Keratinocyte (primary cell): ENCODE data around the gene EYA3. TPM values are rescaled to one million over a fixed set of nuclear protein-coding genes. Genes with fewer than 3 reads are reported as not detected.

Experiments
- DNase-seq: peaks from one replicate; pipeline ENCODE4 v3.0.0-alpha.2; 2011; ENCODE audit warnings: low read depth, missing footprints, low spot score
- FAIRE-seq: peaks from 2 replicates; lab custom pipeline; 2011; peaks lifted over from hg19 to GRCh38; lab: Jason Lieb, UNC
- H2AFZ ChIP-seq: 2 replicates; pipeline ENCODE4 v1.6.0; 2012; ENCODE audit warnings: low read length, control low read depth, inconsistent platforms; ENCODE audit not compliant: control insufficient read depth
- H3K27ac ChIP-seq: 2 replicates; pipeline ENCODE4 v1.5.1; 2011; ENCODE audit warnings: low read length; ENCODE audit not compliant: control insufficient read depth, insufficient read depth
- H3K27me3 ChIP-seq: 3 replicates; pipeline ENCODE4 v1.6.0; 2011; ENCODE audit warnings: low read length; ENCODE audit not compliant: control insufficient read depth, insufficient read depth; ENCODE audit errors: extremely low read depth
- H3K36me3 ChIP-seq, 2 experiments: 2 replicates in 1 of 2; 3 replicates in 1 of 2; pipeline ENCODE4 v1.5.1; 2011; ENCODE audit warnings: low read length in 2 of 2, mild to moderate bottlenecking in 1 of 2; ENCODE audit not compliant: control insufficient read depth in 2 of 2, insufficient read depth in 2 of 2; ENCODE audit errors: extremely low read depth in 1 of 2
- H3K4me1 ChIP-seq: 3 replicates; pipeline ENCODE4 v1.5.1; 2011; ENCODE audit warnings: low read length; ENCODE audit not compliant: control insufficient read depth, insufficient read depth; ENCODE audit errors: extremely low read depth
- H3K4me2 ChIP-seq: 3 replicates; pipeline ENCODE4 v1.6.0; 2011; ENCODE audit warnings: low read depth, low read length; ENCODE audit not compliant: control insufficient read depth, insufficient read depth; ENCODE audit errors: extremely low read depth
- H3K4me3 ChIP-seq, 3 experiments: fragments of 200-600 bp in 1 of 3; sonication (generic) in 1 of 3; 2 replicates in 2 of 3; 3 replicates in 1 of 3; pipeline ENCODE4 v1.5.1; 2011 to 2016; ENCODE audit warnings: low read length in 3 of 3, mild to moderate bottlenecking in 3 of 3, control low read depth in 2 of 3, inconsistent platforms in 1 of 3, low read depth in 1 of 3, mixed read lengths in 1 of 3, mixed run types in 1 of 3, moderate library complexity in 1 of 3; ENCODE audit not compliant: control insufficient read depth in 2 of 3, insufficient read depth in 2 of 3; ENCODE audit errors: extremely low read depth in 1 of 3
- H3K79me2 ChIP-seq: 2 replicates; pipeline ENCODE4 v1.6.0; 2012; ENCODE audit warnings: low read length; ENCODE audit not compliant: control insufficient read depth, insufficient read depth
- H3K9ac ChIP-seq: 3 replicates; pipeline ENCODE4 v1.6.0; 2011; ENCODE audit warnings: low read length; ENCODE audit not compliant: control insufficient read depth, insufficient read depth; ENCODE audit errors: extremely low read depth
- H3K9me1 ChIP-seq: 3 replicates; pipeline ENCODE4 v1.6.0; 2011; ENCODE audit warnings: low read length; ENCODE audit not compliant: control insufficient read depth, insufficient read depth; ENCODE audit errors: extremely low read depth
- H3K9me3 ChIP-seq: 2 replicates; pipeline ENCODE4 v1.5.1; 2012; ENCODE audit warnings: low read depth, low read length; ENCODE audit not compliant: control insufficient read depth
- H4K20me1 ChIP-seq: 3 replicates; pipeline ENCODE4 v1.6.0; 2011; ENCODE audit warnings: low read length; ENCODE audit not compliant: control insufficient read depth, insufficient read depth; ENCODE audit errors: extremely low read depth
- EZH2 ChIP-seq: IDR thresholded peaks from one replicate; pipeline ENCODE4 v1.6.1; 2012; ENCODE audit warnings: inconsistent platforms, mild to moderate bottlenecking, low read length, moderate library complexity
- dilution Hi-C: fragments of 300-500 bp; cut with MboI; formaldehyde crosslinking; loops from one replicate; pipeline ENCODE4 v1.7.0; 2020; ENCODE audit warnings: low sequenced_read_pairs; ENCODE audit not compliant: extremely low pct_ligation_motif_present
- polyA plus RNA-seq, 5 experiments: library from polyadenylated mRNA; depleted of rRNA in 3 of 5; stranded (reverse) in 3 of 5; stranded (forward) in 1 of 5; unstranded in 1 of 5; fragments of >200 nt; gene quantifications; 1 replicate in 1 of 5; 2 replicates in 3 of 5; 3 replicates in 1 of 5; pipeline versions ENCODE4 v1.2.1 to v1.2.3, GENCODE V29; 2011 to 2012; ENCODE audit warnings: missing spikeins in 2 of 5, low read depth in 1 of 5, low replicate concordance in 1 of 5
- TF ChIP-seq, protein P1 (sequence below), 3 experiments: IDR thresholded peaks in 1 of 3; conservative IDR thresholded peaks in 1 of 3; optimal IDR thresholded peaks in 1 of 3; 2 replicates in 2 of 3; 3 replicates in 1 of 3; pipeline versions ENCODE3 to v1.5.1; 2011; ENCODE audit warnings: low read length in 3 of 3, mild to moderate bottlenecking in 3 of 3, moderate library complexity in 2 of 3, control low read depth in 1 of 3, inconsistent platforms in 1 of 3; ENCODE audit not compliant: insufficient read depth in 2 of 3; ENCODE audit errors: extremely low read depth in 1 of 3

EYA3 gene
- polyA plus RNA-seq, 1 donor (not counting 4 experiments of a cell fraction or from before 2014, with no cell fraction given) = 17.6 TPM

- H3K79me2 ChIP-seq = no peaks in the 10 kb centered on the region
- H3K27ac ChIP-seq = peak overlapping the region; percentile 70
- no peak overlapping the region for H2AFZ ChIP-seq
- dilution Hi-C loops = no loop called here
- peaks cover 24% of the 10 kb centered on the region for H3K4me1 ChIP-seq
- TF ChIP-seq, protein P1, sequence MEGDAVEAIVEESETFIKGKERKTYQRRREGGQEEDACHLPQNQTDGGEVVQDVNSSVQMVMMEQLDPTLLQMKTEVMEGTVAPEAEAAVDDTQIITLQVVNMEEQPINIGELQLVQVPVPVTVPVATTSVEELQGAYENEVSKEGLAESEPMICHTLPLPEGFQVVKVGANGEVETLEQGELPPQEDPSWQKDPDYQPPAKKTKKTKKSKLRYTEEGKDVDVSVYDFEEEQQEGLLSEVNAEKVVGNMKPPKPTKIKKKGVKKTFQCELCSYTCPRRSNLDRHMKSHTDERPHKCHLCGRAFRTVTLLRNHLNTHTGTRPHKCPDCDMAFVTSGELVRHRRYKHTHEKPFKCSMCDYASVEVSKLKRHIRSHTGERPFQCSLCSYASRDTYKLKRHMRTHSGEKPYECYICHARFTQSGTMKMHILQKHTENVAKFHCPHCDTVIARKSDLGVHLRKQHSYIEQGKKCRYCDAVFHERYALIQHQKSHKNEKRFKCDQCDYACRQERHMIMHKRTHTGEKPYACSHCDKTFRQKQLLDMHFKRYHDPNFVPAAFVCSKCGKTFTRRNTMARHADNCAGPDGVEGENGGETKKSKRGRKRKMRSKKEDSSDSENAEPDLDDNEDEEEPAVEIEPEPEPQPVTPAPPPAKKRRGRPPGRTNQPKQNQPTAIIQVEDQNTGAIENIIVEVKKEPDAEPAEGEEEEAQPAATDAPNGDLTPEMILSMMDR (optimal IDR thresholded peaks at IDR 0.05 in 1 of 3, IDR thresholded peaks at IDR 0.05 in 1 of 3, conservative IDR thresholded peaks at IDR 0.05 in 1 of 3; ENCODE audit: extremely low read depth in 1 of 3, insufficient read depth in 2 of 3, low read length in 3 of 3) = no peak
- TF ChIP-seq EZH2 = no peak
- no peak overlapping the region for H3K4me2 ChIP-seq
- H3K36me3 ChIP-seq = no peaks in the 10 kb centered on the region
- no peak overlapping the region for H3K4me3 ChIP-seq
- H3K9ac ChIP-seq = no peak overlapping the region
- H3K9me1 ChIP-seq = no peaks in the 10 kb centered on the region
- no peaks in the 10 kb centered on the region for H3K27me3 ChIP-seq
- no peaks in the 10 kb centered on the region for H3K9me3 ChIP-seq
- DNase-seq = no peak
- FAIRE-seq = no peak
- H4K20me1 ChIP-seq = no peaks in the 10 kb centered on the region
Measured at GRCh38 chr1:28134651-28135207, 46.3 kb upstream of the EYA3 start.

DNA sequence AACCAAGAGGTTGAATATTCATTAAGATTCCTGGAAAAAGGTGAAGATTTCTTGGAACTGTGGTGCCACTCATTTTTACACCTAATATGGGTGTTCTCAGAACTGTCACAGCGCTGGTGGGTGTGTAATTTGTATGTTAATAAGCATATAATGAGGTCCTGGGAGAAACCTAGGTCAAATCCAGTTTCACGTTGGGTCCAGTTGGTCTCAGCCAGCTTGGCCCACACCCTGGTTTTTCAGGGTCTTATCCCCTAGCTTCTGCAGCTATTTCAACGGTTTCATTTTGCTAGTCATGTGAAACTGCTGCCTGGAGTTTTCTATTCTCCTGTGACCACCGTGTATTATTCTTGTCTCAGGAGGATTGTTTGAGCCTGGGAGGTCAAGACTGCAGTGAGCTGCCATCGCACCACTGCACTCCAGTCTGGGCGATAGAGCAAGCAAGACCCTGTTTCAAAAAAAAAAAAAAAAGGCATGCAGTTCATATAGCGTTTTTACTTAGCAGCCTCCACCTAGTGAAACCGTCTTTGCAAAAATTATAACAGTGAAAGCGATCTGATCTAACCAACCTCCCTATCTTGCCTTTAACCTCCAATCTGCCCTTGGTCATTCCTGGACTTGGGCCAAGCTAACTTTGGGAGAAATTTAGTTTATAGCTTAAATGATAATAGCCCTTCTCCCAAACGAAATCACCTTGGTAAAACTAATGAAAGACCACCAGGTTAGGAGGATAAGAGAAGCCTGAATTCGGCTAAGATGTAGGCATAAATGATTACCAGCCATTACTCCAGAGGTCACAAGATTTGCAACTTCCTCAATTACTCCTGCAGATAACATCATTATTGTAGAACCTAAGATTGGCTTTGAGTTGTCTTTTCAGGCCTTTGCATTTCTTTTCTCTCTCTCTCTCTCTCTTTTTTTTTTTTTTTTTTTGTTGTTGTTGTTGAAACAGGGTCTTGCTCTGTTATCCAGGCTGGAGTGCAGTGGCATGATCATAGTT, 44.1 kb upstream of the EYA3 start:
- Histone ChIP-seq H3K9me1 (no peaks in the 10 kb centered on the region), H3K4me2 (no peak overlapping the region), H4K20me1 (no peaks in the 10 kb centered on the region), H3K27me3 (no peaks in the 10 kb centered on the region), H3K4me3 (no peak overlapping the region), H3K4me1 (peaks cover 35% of the 10 kb centered on the region), H3K79me2 (no peaks in the 10 kb centered on the region), H2AFZ (no peak overlapping the region), H3K9ac (no peak overlapping the region), H3K9me3 (no peaks in the 10 kb centered on the region), H3K27ac (no peak overlapping the region), H3K36me3 (no peaks in the 10 kb centered on the region)
- FAIRE-seq (no peak), DNase-seq (no peak)
- TF ChIP-seq, protein P1 (optimal IDR thresholded peaks at IDR 0.05 in 1 of 3, IDR thresholded peaks at IDR 0.05 in 1 of 3, conservative IDR thresholded peaks at IDR 0.05 in 1 of 3; ENCODE audit: extremely low read depth in 1 of 3, insufficient read depth in 2 of 3, low read length in 3 of 3) = no peak
- no peak for TF ChIP-seq EZH2
- dilution Hi-C loops = no loop called here
